GM21786 (cell line): Measurements from ENCODE around the gene PGBD1.
A peak's percentile ranks its signal among the peaks of the same experiment; 100 is the strongest.

Source experiments
- ATAC-seq: cut with Tn5 transposase; IDR thresholded peaks from one replicate; pipeline ENCODE4 v1.9.1; 2021; ENCODE audit not compliant: unreplicated experiment

PGBD1 gene

DNA sequence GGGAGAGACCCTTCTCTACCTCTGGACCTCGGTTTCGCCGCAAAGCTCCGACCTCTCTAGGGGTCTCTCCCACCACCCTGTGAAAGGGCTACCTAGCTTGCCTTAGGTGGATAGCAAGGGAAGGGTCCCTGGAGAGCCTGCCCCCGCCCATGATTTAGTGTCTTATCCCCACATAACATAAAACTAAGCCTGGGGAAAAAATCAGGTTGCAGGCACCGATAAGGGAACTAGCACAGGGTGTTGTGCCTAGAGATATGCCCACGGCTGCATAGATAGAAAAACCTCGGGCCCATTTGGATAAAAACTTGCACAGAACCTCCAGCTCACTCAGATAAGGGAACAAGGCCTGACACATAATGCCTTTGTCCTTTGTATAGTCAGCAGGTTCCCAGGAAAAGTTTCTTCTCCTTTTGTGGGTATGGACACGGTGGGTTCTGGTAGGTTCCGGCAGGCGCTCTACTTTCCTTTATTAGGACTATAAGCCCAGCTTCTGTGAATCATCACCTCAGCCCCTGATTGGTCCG, 53.7 kb downstream of the PGBD1 start:
- ATAC-seq: no peak

DNA sequence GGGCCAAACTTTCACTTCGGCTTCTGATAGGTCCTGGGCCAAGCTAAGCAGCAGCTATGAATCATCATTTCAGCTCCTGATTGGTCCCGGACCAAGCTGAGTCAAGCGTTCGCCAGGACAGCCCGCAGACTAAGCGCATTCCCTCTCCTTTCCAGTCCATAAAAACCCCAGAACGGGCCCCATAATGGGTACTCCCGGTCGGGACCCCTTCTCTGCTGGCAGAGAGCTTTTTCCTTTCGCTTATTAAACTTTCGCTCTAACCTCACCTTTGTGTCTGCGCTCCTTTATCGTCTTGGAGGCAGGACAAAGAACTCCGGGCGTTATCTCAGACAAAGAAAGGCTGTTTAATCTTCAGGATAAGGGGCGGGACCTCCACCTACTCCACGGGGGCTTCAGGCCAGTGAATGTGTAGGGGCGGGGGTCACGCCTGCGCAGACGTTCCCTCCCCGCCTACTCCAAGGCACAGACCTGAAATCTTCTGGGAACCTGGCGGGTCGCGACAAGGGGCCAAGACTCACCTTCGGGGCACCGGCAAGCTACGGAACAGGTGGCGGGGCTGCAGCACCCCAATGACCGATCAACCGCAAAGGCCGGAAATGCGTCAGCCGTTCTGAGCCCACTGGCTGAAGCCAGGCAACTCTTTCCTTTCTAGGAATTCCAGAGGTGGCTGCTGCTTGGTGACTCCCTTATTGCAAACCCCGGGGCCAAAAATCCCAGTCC, 54.4 kb downstream of the PGBD1 start, which contains the start of gene ZSCAN31:
Gene ZSCAN31 (minus strand): TSS at position 585 of the 720 bp plus-strand sequence. CDS start 6,465 bp downstream, outside the sequence.
- peak; percentile 76 for ATAC-seq

DNA sequence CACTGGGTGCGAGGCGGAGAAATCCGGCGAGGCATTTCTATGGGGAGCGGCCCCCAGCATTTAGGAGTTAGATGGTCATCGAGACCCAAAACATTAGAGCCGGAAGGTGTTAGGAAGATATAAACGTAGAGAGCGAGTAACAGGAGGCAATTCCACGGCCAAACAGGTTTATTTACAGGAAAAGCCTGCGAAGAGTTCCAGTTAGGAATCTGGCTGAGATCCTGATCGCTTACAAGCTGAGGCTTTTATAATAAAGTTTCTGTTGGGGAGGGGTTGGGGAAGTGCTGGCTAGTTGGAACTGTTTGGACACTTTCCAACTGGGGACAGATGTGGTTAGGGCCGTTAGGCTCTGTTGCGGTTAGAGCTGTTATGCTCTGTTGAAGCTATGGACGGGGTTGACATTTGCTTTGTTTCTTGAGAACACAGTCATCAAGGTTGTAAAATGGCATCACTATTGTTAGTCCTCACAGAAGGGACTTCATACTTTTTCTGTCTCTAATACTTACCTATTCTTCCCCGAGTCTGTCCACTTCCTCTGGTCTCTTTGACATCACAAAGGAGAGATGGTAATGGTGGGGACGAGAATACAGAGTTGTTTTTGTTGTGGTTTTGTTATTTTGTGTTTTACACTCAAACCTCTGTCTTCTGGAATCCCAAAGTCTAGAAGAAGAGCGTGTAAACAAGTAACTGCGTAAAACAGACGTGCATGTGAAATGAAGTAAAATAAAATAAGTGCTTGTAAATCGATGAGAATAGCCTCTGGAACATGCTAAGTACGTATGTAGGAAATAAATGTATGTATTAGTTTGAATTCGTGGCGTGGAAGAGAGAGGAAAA, 55.1 kb downstream of the PGBD1 start:
- ATAC-seq: peak; percentile 53

DNA sequence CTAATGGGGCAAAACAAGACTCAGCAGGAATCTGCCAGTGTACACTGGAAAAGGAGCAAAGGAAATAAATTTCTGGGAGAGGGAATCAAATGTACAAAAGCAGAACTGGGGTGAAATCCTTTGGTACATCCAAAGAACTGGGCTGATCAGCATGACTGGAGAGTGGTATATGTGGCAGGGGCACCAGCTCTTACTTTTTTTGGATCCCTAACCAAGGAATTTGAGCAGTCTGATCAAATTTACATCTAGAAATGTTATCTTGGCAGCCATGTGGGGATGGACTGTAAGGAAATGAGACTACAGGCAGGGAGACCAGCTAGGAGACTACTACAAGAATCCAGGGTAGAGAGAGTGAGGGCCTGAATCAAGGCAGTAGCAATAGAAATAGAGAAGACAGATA, 55.7 kb downstream of the PGBD1 start:
- ATAC-seq: no peak

DNA sequence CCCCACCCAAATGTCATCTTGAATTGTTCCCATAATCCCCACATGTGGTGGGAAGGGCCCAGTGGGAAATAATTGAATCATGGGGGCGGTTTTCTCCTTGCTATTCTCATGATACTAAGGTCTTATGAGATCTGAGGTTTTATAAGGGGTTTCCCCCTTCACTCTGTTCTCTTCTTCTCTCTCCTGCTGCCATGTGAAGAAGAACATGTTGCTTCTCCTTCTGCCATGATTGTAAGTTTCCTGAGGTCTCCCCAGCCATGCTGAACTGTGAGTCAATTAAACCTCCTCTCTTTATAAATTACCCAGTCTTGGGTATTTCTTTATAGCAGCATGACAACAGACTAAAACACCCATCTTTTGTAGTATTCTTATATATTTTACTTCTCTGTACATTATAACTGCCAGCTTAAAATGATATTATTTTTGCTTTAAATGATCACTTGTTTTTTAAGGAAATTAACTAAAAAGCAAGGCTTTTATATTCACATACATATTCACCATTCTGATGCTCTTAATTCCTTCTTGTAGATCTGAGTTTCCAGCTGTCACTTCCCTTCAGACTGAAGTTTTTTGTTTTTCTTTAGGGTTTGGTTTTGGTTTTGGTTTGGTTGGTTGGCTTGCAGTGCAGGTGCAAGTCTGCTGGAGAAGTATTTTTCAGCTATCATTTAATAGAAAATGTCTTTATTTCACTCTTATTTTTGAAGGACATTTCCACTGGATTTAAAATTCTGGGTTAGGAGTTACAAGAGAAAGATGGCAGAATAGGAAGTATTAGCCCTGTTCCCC, 59.1 kb downstream of the PGBD1 start:
- ATAC-seq: no peak

DNA sequence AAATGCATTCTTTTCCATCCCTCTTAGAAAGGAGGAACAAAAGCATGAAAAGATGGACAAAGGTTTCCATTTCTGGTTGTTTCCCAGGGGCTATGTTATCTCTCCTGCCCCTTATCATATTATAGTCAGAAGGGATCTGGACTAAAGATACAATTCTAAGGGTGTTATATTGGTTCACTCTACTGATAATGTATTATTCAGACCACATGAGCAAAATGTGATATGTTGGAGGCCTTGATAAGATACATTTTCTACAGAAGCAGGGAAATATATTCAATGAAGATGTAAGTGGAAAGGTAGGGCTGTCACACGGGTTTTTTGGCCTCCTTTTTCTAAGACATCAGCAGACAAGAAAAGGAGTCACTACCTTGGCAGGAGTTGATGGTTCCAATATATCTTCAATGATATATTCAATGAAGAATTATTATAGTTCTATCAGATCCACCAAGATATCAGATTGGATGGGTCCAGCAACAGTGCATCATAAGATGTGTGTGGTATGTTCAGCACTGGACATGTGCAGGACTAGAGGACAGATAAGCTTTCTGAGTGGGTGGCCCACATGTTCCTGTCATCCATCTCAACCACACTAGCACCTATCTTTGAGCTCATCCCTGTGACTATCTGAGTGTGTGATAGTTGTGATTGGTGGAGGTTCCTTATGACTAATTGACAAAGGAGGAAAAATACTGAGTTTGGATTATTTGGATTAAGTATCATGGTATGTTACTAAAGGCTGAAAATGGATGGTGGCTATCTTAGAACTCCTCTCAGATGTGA, 62.7 kb downstream of the PGBD1 start:
- ATAC-seq: no peak

DNA sequence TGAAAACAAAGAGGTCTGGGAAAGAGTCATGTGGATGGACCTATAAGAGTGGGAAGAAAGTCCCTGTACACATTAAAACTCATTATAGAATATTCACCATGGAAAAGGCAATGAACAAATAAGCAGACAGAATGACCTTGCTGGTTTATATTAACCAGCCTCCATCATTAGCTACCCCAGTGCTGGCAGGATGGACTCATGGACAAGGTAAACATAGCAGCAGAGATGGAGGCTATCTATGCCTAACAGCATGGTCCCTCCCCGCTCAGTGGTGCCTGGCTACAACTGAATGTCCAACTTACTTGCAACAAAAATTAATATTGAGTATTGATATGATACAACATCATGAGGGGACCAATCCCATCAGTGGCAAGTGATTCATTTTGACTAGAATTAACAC, 63.8 kb downstream of the PGBD1 start:
- ATAC-seq: no peak

DNA sequence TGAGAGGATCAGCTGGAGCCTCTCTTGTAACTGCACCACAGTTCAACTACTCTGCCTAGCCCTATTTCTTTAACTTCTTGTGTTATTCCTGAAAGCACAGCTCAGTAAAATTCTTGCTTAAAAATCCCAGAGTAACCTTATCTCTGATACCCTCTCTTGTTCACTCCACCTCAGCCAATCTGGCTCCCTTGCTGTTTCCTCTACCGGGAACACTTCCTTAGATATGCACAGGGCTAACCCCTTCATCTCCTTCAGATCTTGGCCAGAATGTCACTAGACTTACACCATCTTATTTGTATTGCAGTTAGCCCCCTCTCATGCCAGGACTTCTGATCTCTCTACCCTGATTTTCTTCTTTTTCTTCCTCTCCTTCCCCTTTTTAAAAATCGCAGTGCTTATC, 65.7 kb downstream of the PGBD1 start:
- no peak for ATAC-seq

DNA sequence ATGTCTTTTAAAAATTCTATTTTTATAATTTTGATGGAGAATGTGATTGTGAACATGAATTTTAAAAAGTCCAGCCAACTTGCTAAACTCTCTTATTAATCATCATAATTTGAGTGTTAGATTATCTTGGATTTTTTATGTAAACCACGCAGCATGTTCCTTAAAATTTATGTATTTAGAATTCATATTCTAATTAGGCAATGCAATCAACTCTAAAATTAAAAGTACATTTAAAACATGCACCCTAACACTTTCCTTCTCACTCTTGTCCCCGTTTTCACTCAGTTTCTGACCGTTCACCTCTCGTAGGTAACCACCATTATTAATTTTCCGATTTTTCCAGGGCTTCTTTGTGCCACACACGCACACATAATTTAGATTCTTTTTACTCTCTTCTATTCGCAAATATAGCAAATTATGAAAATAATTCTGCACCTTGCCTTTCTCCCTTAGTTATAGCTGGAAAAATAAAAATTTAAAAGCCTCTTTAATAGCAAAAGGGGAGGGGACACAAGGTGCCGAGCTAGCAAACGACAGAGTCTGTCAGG, 68.0 kb downstream of the PGBD1 start:
- ATAC-seq: no peak

DNA sequence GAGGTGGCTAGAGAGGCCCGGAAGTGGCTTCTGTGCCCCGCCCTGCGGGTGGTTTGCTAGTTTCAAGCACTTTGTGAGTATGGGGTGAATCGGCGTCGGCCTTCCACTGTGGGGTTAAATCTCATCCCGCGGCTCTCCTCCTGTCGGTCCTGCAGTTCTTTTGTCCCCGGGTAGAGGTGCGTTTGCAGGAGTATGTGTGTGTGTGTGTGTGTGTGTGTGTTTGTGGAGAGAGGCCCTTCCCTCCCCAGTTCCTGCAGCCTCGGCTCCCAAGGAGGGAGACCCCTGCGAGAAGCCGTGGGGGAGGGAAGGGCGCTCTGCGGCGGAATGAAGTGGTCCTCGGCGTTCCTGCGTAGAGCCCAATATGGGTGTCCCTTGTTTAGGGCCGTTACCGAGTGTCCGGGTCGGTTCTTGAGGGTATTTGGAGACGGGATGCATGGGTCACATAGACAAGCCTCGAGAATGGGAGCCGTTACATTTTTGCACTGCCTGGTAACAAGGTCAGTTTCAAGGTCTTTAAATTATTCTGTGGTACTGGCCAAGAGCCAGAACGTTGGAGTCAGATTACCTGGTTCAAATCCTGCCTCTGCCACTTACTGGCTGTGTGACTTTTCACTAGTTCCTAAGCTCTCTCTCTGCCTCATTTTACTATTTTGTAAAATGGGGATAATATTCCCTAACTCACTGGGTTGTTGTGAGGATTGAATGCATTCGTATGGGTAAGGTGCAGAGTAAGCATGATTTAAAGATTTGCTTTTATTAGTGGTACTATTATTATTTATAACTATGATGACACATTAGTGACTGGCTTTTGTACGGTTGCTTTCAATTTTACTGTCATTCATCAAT, 68.7 kb downstream of the PGBD1 start, which contains the start of gene ZKSCAN3:
Gene ZKSCAN3 (plus strand): TSS at position 56 of the 846 bp plus-strand sequence. CDS start 9,640 bp downstream, outside the sequence.
- peak; percentile 98 for ATAC-seq

DNA sequence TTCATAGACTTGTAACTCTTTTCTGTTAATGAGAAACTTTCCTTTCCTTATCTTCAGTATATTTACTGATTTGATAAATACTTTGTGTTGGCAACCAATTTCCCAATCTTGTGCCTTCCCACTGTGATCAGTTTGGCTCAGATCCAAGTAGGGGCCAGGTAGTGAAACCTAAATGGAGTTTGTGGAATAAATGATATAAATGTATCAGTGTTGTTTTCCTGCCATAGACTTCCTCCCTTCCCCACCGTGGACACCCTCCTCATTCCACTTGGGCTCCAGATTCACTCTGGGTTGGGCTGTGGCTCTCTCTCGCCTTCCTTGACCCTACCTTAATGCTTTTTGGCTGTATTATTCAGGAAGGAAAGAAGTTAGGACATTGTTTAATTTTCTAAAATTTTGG, 69.7 kb downstream of the PGBD1 start:
- no peak for ATAC-seq

DNA sequence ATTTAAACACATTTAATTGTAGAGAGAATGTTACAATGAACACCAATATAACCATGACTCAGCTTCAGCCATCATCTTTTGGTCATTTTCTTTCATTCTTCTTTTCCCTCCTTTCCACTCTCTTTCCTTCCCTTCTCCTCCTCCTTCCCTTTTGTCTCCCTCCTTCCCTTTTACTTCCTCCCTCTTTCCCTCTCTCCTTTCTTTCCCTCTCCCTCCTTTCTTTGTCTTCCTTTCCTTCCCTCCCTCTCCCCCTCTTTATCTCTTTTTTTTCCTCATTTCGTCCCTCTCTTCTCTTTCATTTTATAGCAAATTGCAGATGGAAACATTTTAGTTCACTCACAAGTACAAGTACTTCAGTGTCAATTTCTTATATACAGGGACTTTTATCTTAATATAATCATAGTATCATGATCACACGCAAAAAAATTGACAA, 70.1 kb downstream of the PGBD1 start:
- ATAC-seq: no peak
